ENCODE data around the gene PNMA6A.
"Not testable (repeated sequence)": the region's sequence is repeated elsewhere in the genome, so short reads cannot be mapped to it uniquely, and the experiment has no call there.

DNA sequence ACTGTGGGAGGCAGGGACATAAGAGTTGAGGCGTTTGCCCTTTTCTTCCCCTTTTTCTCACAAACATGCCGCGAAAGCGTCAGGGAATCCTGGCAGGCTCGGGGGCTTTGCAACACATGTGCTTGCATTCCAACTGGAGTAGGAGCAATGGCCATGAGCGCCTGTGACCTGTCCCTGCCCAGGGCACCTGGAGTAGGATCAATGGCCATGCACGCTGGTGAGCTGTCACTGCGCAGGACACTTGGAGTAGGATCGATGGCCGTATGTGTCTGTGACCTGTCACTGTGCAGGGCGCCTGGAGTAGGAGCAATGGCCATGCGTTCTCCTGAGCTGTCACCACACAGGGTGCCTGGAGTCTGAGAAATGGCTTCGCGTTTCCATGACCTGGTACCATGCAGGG is 51.2 kb downstream of the PNMA6A start:
- TF ChIP-seq, protein P1, sequence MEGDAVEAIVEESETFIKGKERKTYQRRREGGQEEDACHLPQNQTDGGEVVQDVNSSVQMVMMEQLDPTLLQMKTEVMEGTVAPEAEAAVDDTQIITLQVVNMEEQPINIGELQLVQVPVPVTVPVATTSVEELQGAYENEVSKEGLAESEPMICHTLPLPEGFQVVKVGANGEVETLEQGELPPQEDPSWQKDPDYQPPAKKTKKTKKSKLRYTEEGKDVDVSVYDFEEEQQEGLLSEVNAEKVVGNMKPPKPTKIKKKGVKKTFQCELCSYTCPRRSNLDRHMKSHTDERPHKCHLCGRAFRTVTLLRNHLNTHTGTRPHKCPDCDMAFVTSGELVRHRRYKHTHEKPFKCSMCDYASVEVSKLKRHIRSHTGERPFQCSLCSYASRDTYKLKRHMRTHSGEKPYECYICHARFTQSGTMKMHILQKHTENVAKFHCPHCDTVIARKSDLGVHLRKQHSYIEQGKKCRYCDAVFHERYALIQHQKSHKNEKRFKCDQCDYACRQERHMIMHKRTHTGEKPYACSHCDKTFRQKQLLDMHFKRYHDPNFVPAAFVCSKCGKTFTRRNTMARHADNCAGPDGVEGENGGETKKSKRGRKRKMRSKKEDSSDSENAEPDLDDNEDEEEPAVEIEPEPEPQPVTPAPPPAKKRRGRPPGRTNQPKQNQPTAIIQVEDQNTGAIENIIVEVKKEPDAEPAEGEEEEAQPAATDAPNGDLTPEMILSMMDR (IDR thresholded peaks at IDR 0.05): not testable (repeated sequence)
- not testable (repeated sequence) for TF ChIP-seq POLR2AphosphoS5 (IDR thresholded peaks at IDR 0.05; ENCODE audit: low read depth, low read length)
